ENCODE measurements around the gene CAPN7. TPM values are rescaled to one million over a fixed set of nuclear protein-coding genes. Genes with fewer than 3 reads are reported as not detected.
A peak's percentile ranks its signal among the peaks of the same experiment; 100 is the strongest.

CAPN7 gene
- total RNA-seq, 2 experiments from 2014 or later = 23.7 to 26.1 TPM

GRCh38 chr3:15258720-15259119 is 52.7 kb downstream of the CAPN7 start:
- Mint-ChIP-seq H3K27ac (peak overlapping the region; percentile 55), H3K9me3 (no peaks in the 10 kb centered on the region), H3K27me3 (ENCODE audit: low read depth) (no peaks in the 10 kb centered on the region), H3K4me1 (ENCODE audit: low read depth) (no peaks in the 10 kb centered on the region), H3K36me3 (ENCODE audit: low read depth) (peaks cover 6% of the 10 kb centered on the region), H3K4me3 (no peak overlapping the region)
- no peak for DNase-seq
- CTCF ChIA-PET = interaction anchor here (1.5 to 3.8 kb wide), 2 partner anchors 8 to 122 kb away, joined by 3 to 21 read pairs; no protein-coding TSS in a partner anchor
- intact Hi-C loops (cut with micrococcal nuclease) = no loop called here

DNA sequence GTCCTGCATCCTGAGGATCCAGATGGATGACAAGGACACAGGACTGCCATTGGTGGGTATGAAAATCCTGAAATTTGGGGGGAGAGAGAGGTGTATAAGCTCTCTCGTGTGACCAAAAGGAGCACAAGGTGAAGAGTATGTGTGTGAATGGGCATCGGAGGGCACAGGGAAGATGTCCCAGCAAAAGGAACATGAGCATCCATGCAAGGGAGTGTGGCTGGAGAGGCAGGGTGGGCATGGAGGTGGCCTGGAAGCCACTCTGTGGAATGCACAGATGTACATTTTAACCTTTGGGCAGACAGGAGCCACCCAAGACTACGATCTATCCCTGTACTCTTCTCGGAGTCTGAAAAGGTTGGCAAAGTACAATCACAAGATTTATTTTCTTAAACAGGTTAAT is 54.5 kb downstream of the CAPN7 start:
- Mint-ChIP-seq H3K9me3 (no peaks in the 10 kb centered on the region), H3K36me3 (ENCODE audit: low read depth) (peaks cover 4% of the 10 kb centered on the region), H3K27me3 (ENCODE audit: low read depth) (no peaks in the 10 kb centered on the region), H3K27ac (peak overlapping the region; percentile 67), H3K4me1 (ENCODE audit: low read depth) (peaks cover 12% of the 10 kb centered on the region), H3K4me3 (no peak overlapping the region)
- intact Hi-C loops (cut with micrococcal nuclease) = no loop called here
- CTCF ChIA-PET = interaction anchor here (0.9 to 1.9 kb wide), 5 partner anchors 8 to 145 kb away, joined by 3 to 11 read pairs (median 5); no protein-coding TSS in a partner anchor
- DNase-seq = no peak

DNA sequence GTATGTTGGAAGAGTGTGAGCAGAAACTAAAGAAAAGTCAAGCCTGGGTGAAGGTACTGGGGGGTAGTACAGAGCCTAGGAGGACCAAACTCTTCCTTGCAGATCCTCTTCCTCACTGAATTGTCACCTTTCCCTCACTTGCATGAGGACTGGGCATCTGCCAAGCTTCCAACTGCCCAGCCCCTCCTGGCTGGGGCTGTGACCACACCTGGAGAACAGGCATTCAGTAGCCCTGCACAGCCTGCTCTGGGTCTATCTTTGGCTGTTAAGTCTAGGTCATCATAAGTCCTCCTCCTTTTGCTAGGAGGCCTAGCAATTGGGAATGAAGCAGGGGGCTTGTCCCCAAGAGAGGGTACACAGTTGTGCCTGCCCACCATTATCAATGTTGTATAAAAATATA is 55.2 kb downstream of the CAPN7 start:
- H3K4me1 Mint-ChIP-seq (ENCODE audit: low read depth) = peaks cover 16% of the 10 kb centered on the region
- peak overlapping the region; percentile 67 for H3K27ac Mint-ChIP-seq
- CTCF ChIA-PET = no interaction called here
- no peaks in the 10 kb centered on the region for H3K27me3 Mint-ChIP-seq (ENCODE audit: low read depth)
- no peaks in the 10 kb centered on the region for H3K9me3 Mint-ChIP-seq
- no peak overlapping the region for H3K4me3 Mint-ChIP-seq
- peaks cover 4% of the 10 kb centered on the region for H3K36me3 Mint-ChIP-seq (ENCODE audit: low read depth)
- intact Hi-C loops (cut with micrococcal nuclease) = no loop called here
- DNase-seq = no peak

DNA sequence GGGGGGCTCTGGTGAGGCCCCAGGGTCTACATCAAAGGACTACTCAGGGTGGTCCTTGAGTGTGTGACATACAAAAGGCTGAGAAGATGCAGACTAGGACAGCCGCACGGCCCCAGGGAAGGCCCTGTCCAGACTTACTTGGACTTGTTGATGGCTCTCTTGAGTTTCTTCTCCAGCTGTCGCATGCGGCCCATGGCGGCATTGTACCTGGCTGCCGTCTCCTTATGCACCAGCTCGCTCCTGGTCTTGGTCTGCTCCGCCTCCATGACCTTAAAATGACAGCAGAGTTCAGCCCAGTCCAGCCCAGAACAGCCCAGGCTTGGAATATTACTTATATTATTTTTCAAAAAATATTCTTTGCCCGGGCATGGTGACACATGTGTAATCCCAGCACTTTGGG is 56.0 kb downstream of the CAPN7 start:
- no peak for DNase-seq
- Mint-ChIP-seq H3K27me3 (ENCODE audit: low read depth) (no peaks in the 10 kb centered on the region), H3K27ac (no peak overlapping the region), H3K9me3 (no peaks in the 10 kb centered on the region), H3K4me1 (ENCODE audit: low read depth) (peaks cover 16% of the 10 kb centered on the region), H3K4me3 (no peak overlapping the region), H3K36me3 (ENCODE audit: low read depth) (peaks cover 4% of the 10 kb centered on the region)
- intact Hi-C loops (cut with micrococcal nuclease) = no loop called here
- CTCF ChIA-PET = interaction anchor here (0.7 kb wide), 2 partner anchors 143 to 735 kb away, joined by 3 to 4 read pairs; no protein-coding TSS in a partner anchor

DNA sequence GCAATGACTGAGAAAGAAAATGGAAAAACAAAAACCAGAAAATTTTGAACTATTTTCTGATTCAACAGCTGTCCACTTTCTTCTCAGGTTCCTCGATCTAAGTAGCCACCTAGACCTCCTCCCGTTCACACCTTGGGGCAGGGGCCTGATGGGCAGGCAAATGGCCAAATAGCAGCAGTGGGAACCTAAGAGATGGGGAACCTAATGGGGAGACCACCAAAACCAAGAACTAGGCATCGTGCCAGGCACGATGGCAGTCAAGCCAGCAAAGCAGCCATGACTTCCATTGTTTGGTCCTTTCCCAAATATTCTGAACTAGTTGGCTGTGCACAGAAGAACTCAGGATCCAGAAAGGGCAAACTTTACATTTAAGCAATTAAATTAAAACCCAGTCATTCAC is 57.1 kb downstream of the CAPN7 start:
- intact Hi-C loops (cut with micrococcal nuclease) = no loop called here
- no peak for DNase-seq
- peaks cover 20% of the 10 kb centered on the region for H3K4me1 Mint-ChIP-seq (ENCODE audit: low read depth)

GRCh38 chr3:15263926-15264325 is 57.9 kb downstream of the CAPN7 start:
- CTCF ChIA-PET = interaction anchor here (0.6 to 9.2 kb wide), 7 partner anchors 8 to 293 kb away, joined by 3 to 169 read pairs (median 10); partner anchors contain the start of gene SH3BP5
- Mint-ChIP-seq H3K27ac (no peak overlapping the region), H3K9me3 (no peaks in the 10 kb centered on the region), H3K4me1 (ENCODE audit: low read depth) (peaks cover 29% of the 10 kb centered on the region), H3K36me3 (ENCODE audit: low read depth) (peaks cover 2% of the 10 kb centered on the region), H3K27me3 (ENCODE audit: low read depth) (no peaks in the 10 kb centered on the region), H3K4me3 (no peak overlapping the region)
- no peak for DNase-seq
- intact Hi-C loops (cut with micrococcal nuclease) = no loop called here

More for the DNA sequence above, 57.1 kb downstream of the CAPN7 start:
- Mint-ChIP-seq H3K27me3 (ENCODE audit: low read depth) (no peaks in the 10 kb centered on the region), H3K4me3 (no peak overlapping the region), H3K9me3 (no peaks in the 10 kb centered on the region), H3K36me3 (ENCODE audit: low read depth) (peaks cover 4% of the 10 kb centered on the region), H3K27ac (no peak overlapping the region)
- CTCF ChIA-PET = interaction anchor here (7.2 to 9.2 kb wide), 2 partner anchors 68 to 143 kb away, joined by 115 to 132 read pairs; partner anchors contain the start of gene SH3BP5

- CTCF ChIA-PET = interaction anchor here (0.6 to 9.2 kb wide), 8 partner anchors 9 to 293 kb away, joined by 3 to 169 read pairs (median 7); partner anchors contain the start of gene SH3BP5
- no peak for DNase-seq
- Mint-ChIP-seq H3K9me3 (no peaks in the 10 kb centered on the region), H3K27ac (no peak overlapping the region), H3K4me3 (no peak overlapping the region), H3K27me3 (ENCODE audit: low read depth) (no peaks in the 10 kb centered on the region), H3K4me1 (ENCODE audit: low read depth) (peaks cover 34% of the 10 kb centered on the region), H3K36me3 (ENCODE audit: low read depth) (no peaks in the 10 kb centered on the region)
- intact Hi-C loops (cut with micrococcal nuclease) = no loop called here
Observed at GRCh38 chr3:15264486-15264885, 58.4 kb downstream of the CAPN7 start.

DNA sequence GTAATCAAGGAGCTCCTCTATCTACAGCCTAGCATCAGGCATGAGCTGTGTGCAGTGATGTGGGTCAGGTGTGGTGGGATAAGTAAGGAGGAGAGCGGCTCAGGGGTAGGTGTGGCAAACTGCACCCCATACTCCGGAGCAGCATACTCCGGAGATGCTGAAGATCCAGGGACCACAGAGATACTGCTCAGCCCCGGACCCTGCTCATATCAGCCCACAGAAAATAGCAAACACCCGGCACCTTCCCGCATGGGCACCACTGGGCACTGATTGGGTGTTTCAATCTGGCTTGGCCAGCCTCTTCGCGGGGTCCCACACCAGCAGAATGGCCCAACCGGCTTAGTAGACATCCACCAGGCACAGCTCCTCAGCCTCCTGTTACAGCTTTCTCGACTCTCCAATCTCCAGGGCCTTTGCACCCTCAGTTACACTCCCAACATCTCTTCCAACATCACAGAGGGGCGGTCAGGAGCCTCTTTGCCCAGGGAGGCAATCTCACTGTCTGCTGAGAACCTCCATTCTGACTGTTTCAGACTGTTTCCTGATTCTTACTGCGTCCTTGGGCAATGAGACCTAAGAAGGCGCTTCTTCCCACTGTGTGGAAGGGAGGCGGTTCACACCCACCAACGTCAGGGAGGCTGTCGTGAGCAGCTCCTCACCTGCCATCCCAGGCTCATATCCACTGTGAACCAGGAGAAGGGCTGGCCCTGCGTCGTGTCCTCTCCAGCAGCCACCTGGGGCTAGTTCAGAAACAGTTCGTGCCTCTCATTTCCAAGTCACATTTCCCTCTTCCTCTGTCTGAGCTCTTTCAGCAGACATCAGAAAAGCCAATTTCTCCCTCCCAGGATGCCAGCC is 59.8 kb downstream of the CAPN7 start:
- no peak overlapping the region for H3K4me3 Mint-ChIP-seq
- no peak for DNase-seq
- no peaks in the 10 kb centered on the region for H3K27me3 Mint-ChIP-seq (ENCODE audit: low read depth)
- H3K9me3 Mint-ChIP-seq = no peaks in the 10 kb centered on the region
- CTCF ChIA-PET = interaction anchor here (0.5 to 9.2 kb wide), 17 partner anchors 9 to 291 kb away, joined by 3 to 169 read pairs (median 4); partner anchors contain the start of gene SH3BP5
- H3K27ac Mint-ChIP-seq = no peak overlapping the region
- intact Hi-C loops (cut with micrococcal nuclease) = loop anchor here (5.0 kb wide), 2 partner anchors 159 to 531 kb away; partner anchors contain the start of gene ANKRD28
- no peaks in the 10 kb centered on the region for H3K36me3 Mint-ChIP-seq (ENCODE audit: low read depth)
- H3K4me1 Mint-ChIP-seq (ENCODE audit: low read depth) = peaks cover 46% of the 10 kb centered on the region

DNA sequence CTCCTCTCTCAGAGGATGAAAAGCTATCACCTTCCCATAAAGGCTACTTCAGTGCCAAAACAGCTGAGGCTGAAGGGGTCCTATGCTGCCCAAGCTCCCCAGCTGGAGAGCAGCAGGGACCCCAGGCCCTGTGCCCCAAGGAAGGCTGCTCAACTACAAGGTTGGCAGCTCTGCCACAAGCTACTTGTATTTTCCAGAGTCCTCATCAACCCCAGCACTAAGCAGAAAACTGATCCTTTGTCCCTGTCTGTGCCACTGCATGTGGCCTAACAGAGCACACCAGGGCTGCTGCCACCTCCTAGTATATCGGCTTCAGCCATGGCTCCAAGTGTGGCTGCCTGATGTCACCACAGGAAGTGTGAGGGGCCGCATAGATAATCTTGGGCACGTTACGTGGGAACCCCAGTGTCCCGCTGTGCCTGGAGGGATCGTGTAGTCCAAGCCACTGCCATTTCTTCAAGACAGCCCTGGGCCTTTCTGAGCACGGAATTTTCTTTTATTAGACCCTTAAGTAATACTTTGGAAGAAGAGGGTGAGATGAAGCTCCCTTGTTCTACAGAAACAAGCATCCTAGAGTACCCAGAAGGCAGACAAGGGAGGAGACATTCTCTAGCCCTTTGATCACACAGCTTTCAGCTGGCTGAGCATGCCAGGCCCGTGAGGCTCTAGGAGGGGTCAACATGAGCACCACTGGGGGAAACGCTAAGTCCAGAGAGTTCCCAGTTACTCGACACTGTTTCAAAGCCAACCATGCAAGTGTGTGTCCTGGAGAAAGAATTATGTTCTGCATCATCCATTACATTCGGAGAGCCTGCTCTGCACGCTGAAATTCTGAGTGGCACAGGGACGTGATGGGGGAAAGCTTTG is 60.7 kb downstream of the CAPN7 start:
- CTCF ChIA-PET = interaction anchor here (0.5 to 9.2 kb wide), 34 partner anchors 10 to 289 kb away, joined by 3 to 169 read pairs (median 9); partner anchors contain the start of genes CAPN7 and SH3BP5
- Mint-ChIP-seq H3K27me3 (ENCODE audit: low read depth) (no peaks in the 10 kb centered on the region), H3K4me1 (ENCODE audit: low read depth) (peaks cover 50% of the 10 kb centered on the region), H3K4me3 (no peak overlapping the region), H3K27ac (no peak overlapping the region), H3K36me3 (ENCODE audit: low read depth) (no peaks in the 10 kb centered on the region), H3K9me3 (no peaks in the 10 kb centered on the region)
- intact Hi-C loops (cut with micrococcal nuclease) = loop anchor here (5.0 kb wide), 2 partner anchors 159 to 531 kb away; partner anchors contain the start of gene ANKRD28
- DNase-seq = no peak

GRCh38 chr3:15267502-15267901 is 61.5 kb downstream of the CAPN7 start:
- Mint-ChIP-seq H3K4me1 (ENCODE audit: low read depth) (peaks cover 57% of the 10 kb centered on the region), H3K27me3 (ENCODE audit: low read depth) (no peaks in the 10 kb centered on the region), H3K9me3 (no peaks in the 10 kb centered on the region), H3K27ac (no peak overlapping the region), H3K36me3 (ENCODE audit: low read depth) (no peaks in the 10 kb centered on the region), H3K4me3 (no peak overlapping the region)
- no peak for DNase-seq
- CTCF ChIA-PET = interaction anchor here (0.6 to 9.2 kb wide), 60 partner anchors 8 to 290 kb away, joined by 3 to 169 read pairs (median 7); partner anchors contain the start of genes CAPN7 and SH3BP5
- intact Hi-C loops (cut with micrococcal nuclease) = loop anchor here (5.0 kb wide), 2 partner anchors 160 to 530 kb away; partner anchors contain the start of gene ANKRD28

GRCh38 chr3:15268033-15268631 is 62.1 kb downstream of the CAPN7 start:
- no peaks in the 10 kb centered on the region for H3K36me3 Mint-ChIP-seq (ENCODE audit: low read depth)
- intact Hi-C loops (cut with micrococcal nuclease) = loop anchor here (1.0 to 5.0 kb wide), 8 partner anchors 62 to 529 kb away; partner anchors contain the start of genes ANKRD28, BTD, CAPN7 and HACL1
- peaks cover 61% of the 10 kb centered on the region for H3K4me1 Mint-ChIP-seq (ENCODE audit: low read depth)
- CTCF ChIA-PET = interaction anchor here (0.6 to 9.2 kb wide), 65 partner anchors 8 to 290 kb away, joined by 3 to 169 read pairs (median 6); partner anchors contain the start of genes CAPN7 and SH3BP5
- no peak overlapping the region for H3K27ac Mint-ChIP-seq
- no peak overlapping the region for H3K4me3 Mint-ChIP-seq
- no peaks in the 10 kb centered on the region for H3K27me3 Mint-ChIP-seq (ENCODE audit: low read depth)
- peak; percentile 93 for DNase-seq
- no peaks in the 10 kb centered on the region for H3K9me3 Mint-ChIP-seq

Data from activated naive CD4-positive, alpha-beta T cell treated with anti-CD3 and anti-CD28 coated beads for 36 hours (primary cell).